ENCODE measurements around the gene TSR2. TPM values are rescaled to one million over a fixed set of nuclear protein-coding genes. Genes with fewer than 3 reads are reported as not detected.
A peak's percentile ranks its signal among the peaks of the same experiment; 100 is the strongest.

The TSR2 gene
- total and polyA plus RNA-seq, 10 of the 15 experiments (the other 5 are each of a cell fraction or from before 2014, with no cell fraction given) = 8.5 to 73.2 (median 30.8) TPM

GRCh38 chrX:54439960-54440871 lies at the start of gene TSR2 (continued):
- TF ChIP-seq HCFC1 (IDR thresholded peaks at IDR 0.05; ENCODE audit: low read length) (peak; percentile 62), ZNF274 (IDR thresholded peaks at IDR 0.05; ENCODE audit: insufficient read depth, insufficient read length) (no peak), TBL1XR1 (IDR thresholded peaks at IDR 0.05; ENCODE audit: low read depth, low read length) (no peak), JUNB (IDR thresholded peaks at IDR 0.05) (no peak), SRF (IDR thresholded peaks at IDR 0.05; ENCODE audit: low read depth in 2 of 2, low read length in 2 of 2) (peak; percentile 63 to 97), ZBTB33 (IDR thresholded peaks at IDR 0.05) (no peak), IRF4 (IDR thresholded peaks at IDR 0.05; ENCODE audit: low read depth, low read length) (no peak), BHLHE40 (IDR thresholded peaks at IDR 0.05; ENCODE audit: borderline replicate concordance in 1 of 2, low read depth in 2 of 2, low read length in 1 of 2) (peak; percentile 51 to 65; a peak in 3 of 4 replicates), ATF2 (IDR thresholded peaks at IDR 0.05; ENCODE audit: low read length) (no peak), CREM (IDR thresholded peaks at IDR 0.05; ENCODE audit: low read depth) (0 out of 2 replicates have a peak, but pooled peaks have one; percentile 44), BMI1 (IDR thresholded peaks at IDR 0.05; ENCODE audit: borderline replicate concordance) (no peak), RELB (IDR thresholded peaks at IDR 0.05; ENCODE audit: low read depth) (peak; percentile 99), USF2 (IDR thresholded peaks at IDR 0.05; ENCODE audit: borderline replicate concordance, low read depth, low read length) (peak; percentile 60), RUNX3 (IDR thresholded peaks at IDR 0.05; ENCODE audit: low read length) (peak; percentile 25; the same call in 1 of the 2 replicates), SMAD5 (IDR thresholded peaks at IDR 0.05; ENCODE audit: low read depth) (no peak), SP1 (IDR thresholded peaks at IDR 0.05; ENCODE audit: low read depth, low read length) (peak; percentile 33), POLR2A (IDR thresholded peaks at IDR 0.05; ENCODE audit: low read depth, low read length) (peak; percentile 86), FOXK2 (IDR thresholded peaks at IDR 0.05) (no peak; the same call in 1 of the 2 replicates), CBX5 (IDR thresholded peaks at IDR 0.05; ENCODE audit: low read depth) (no peak), EGR1 (IDR thresholded peaks at IDR 0.05; ENCODE audit: borderline replicate concordance in 1 of 2, low read depth in 2 of 2, low read length in 2 of 2) (0 out of 3 replicates have a peak, but pooled peaks of 1 of the 2 experiments have one; percentile 26), IKZF2 (IDR thresholded peaks at IDR 0.05) (no peak), CBX3 (IDR thresholded peaks at IDR 0.05; ENCODE audit: borderline replicate concordance, low read depth) (no peak)
